ENCODE measurements around the gene LCMT1. TPM values are rescaled to one million over a fixed set of nuclear protein-coding genes. Genes with fewer than 3 reads are reported as not detected.

LCMT1 gene
- 30.5 and 35.5 TPM in 2 replicates for total RNA-seq

GRCh38 chr16:25111403-25112166, at the start of gene LCMT1:
Gene LCMT1, plus strand, starts transcription at chr16:25111742. Its CDS starts 142 bp downstream, at chr16:25111884.

Small RNAs within 50 kb of the gene (small RNA-seq; reads per million reads assigned to genes)
- not detected for gene RN7SL557P (ENCODE audit: low replicate concordance)

Other genes with a start within 250 kb of the LCMT1 start
- 43.7 and 49.9 TPM in 2 replicates for gene ARHGAP17, start 96.4 kb upstream of the LCMT1 start, total RNA-seq
- gene AQP8, start 105.2 kb downstream of the LCMT1 start, total RNA-seq: not detected in 2 replicates
- 6.3 and 7.4 TPM in 2 replicates for gene ZKSCAN2, start 146.1 kb downstream of the LCMT1 start, total RNA-seq